Endothelial cell of umbilical vein (primary cell): ENCODE data around the gene DHX34.

Source experiments
- EZH2 ChIP-seq: IDR thresholded peaks from 2 replicates; pipeline ENCODE4 v1.6.1; 2012; ENCODE audit warnings: borderline replicate concordance, low read depth, mild to moderate bottlenecking, moderate library complexity, low read length, inconsistent platforms; ENCODE audit not compliant: severe bottlenecking
- FOS ChIP-seq: IDR thresholded peaks from 2 replicates; pipeline ENCODE4 v1.6.1; 2011; ENCODE audit warnings: mild to moderate bottlenecking, low read length, moderate library complexity, borderline replicate concordance; ENCODE audit not compliant: insufficient read depth
- JUN ChIP-seq: IDR thresholded peaks from 2 replicates; pipeline ENCODE4 v1.6.1; 2011; ENCODE audit warnings: borderline replicate concordance, low read depth; ENCODE audit not compliant: insufficient read length, insufficient read depth
- MAX ChIP-seq: IDR thresholded peaks from 2 replicates; pipeline ENCODE4 v1.6.1; 2011; ENCODE audit not compliant: insufficient read depth, insufficient read length
- POLR2A ChIP-seq: IDR thresholded peaks from 2 replicates; pipeline ENCODE4 v1.6.1; 2012; ENCODE audit warnings: low read depth, mild to moderate bottlenecking, control low read depth, low read length
- TF ChIP-seq, protein P1 (sequence below), 2 donors: IDR thresholded peaks; 1 replicate in 1 of 2; 2 replicates in 1 of 2; pipeline ENCODE4 v1.5.1; 2011; ENCODE audit warnings: low read length in 2 of 2, mild to moderate bottlenecking in 2 of 2, moderate library complexity in 2 of 2, control low read depth in 1 of 2, inconsistent platforms in 1 of 2, low read depth in 1 of 2; ENCODE audit not compliant: insufficient read depth in 1 of 2; ENCODE audit errors: extremely low read depth in 1 of 2

GRCh38 chr19:47402504-47402903, 53.4 kb downstream of the DHX34 start:
- TF ChIP-seq, protein P1, sequence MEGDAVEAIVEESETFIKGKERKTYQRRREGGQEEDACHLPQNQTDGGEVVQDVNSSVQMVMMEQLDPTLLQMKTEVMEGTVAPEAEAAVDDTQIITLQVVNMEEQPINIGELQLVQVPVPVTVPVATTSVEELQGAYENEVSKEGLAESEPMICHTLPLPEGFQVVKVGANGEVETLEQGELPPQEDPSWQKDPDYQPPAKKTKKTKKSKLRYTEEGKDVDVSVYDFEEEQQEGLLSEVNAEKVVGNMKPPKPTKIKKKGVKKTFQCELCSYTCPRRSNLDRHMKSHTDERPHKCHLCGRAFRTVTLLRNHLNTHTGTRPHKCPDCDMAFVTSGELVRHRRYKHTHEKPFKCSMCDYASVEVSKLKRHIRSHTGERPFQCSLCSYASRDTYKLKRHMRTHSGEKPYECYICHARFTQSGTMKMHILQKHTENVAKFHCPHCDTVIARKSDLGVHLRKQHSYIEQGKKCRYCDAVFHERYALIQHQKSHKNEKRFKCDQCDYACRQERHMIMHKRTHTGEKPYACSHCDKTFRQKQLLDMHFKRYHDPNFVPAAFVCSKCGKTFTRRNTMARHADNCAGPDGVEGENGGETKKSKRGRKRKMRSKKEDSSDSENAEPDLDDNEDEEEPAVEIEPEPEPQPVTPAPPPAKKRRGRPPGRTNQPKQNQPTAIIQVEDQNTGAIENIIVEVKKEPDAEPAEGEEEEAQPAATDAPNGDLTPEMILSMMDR (IDR thresholded peaks at IDR 0.05; ENCODE audit: extremely low read depth in 1 of 2, insufficient read depth in 1 of 2, low read depth in 1 of 2, low read length in 2 of 2): no peak
- TF ChIP-seq EZH2: no peak
- TF ChIP-seq MAX: no peak
- no peak for TF ChIP-seq POLR2A
- TF ChIP-seq JUN: no peak
- no peak for TF ChIP-seq FOS
